ENCODE results near the gene MYRF.

- TF ChIP-seq, protein P1, sequence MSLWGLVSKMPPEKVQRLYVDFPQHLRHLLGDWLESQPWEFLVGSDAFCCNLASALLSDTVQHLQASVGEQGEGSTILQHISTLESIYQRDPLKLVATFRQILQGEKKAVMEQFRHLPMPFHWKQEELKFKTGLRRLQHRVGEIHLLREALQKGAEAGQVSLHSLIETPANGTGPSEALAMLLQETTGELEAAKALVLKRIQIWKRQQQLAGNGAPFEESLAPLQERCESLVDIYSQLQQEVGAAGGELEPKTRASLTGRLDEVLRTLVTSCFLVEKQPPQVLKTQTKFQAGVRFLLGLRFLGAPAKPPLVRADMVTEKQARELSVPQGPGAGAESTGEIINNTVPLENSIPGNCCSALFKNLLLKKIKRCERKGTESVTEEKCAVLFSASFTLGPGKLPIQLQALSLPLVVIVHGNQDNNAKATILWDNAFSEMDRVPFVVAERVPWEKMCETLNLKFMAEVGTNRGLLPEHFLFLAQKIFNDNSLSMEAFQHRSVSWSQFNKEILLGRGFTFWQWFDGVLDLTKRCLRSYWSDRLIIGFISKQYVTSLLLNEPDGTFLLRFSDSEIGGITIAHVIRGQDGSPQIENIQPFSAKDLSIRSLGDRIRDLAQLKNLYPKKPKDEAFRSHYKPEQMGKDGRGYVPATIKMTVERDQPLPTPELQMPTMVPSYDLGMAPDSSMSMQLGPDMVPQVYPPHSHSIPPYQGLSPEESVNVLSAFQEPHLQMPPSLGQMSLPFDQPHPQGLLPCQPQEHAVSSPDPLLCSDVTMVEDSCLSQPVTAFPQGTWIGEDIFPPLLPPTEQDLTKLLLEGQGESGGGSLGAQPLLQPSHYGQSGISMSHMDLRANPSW (CRISPR knock-in tag; IDR thresholded peaks at IDR 0.05), result no peak
- TF ChIP-seq U2AF2 (optimal IDR thresholded peaks at IDR 0.05; ENCODE audit: low read depth, low read length), result no peak
- TF ChIP-seq ILK (tag; IDR thresholded peaks at IDR 0.05; ENCODE audit: borderline replicate concordance, low read depth), result no peak
- no peak for TF ChIP-seq USF2 (CRISPR knock-in tag; IDR thresholded peaks at IDR 0.05)
- TF ChIP-seq KLF1 (tag; IDR thresholded peaks at IDR 0.05), result no peak
- no peak for TF ChIP-seq MAFK (IDR thresholded peaks at IDR 0.05; ENCODE audit: low read length)
- TF ChIP-seq TARDBP (IDR thresholded peaks at IDR 0.05), result no peak
- TF ChIP-seq EZH2 (IDR thresholded peaks at IDR 0.05; ENCODE audit: borderline replicate concordance, low read depth, low read length), result no peak
- no peak for TF ChIP-seq POLR3A (IDR thresholded peaks at IDR 0.05; ENCODE audit: borderline replicate concordance, extremely low read depth, insufficient read depth, insufficient read length)
- TF ChIP-seq PHF21A (IDR thresholded peaks at IDR 0.05; ENCODE audit: borderline replicate concordance, low read depth), result no peak
- TF ChIP-seq, protein P2, sequence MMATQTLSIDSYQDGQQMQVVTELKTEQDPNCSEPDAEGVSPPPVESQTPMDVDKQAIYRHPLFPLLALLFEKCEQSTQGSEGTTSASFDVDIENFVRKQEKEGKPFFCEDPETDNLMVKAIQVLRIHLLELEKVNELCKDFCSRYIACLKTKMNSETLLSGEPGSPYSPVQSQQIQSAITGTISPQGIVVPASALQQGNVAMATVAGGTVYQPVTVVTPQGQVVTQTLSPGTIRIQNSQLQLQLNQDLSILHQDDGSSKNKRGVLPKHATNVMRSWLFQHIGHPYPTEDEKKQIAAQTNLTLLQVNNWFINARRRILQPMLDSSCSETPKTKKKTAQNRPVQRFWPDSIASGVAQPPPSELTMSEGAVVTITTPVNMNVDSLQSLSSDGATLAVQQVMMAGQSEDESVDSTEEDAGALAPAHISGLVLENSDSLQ (IDR thresholded peaks at IDR 0.05), result no peak
- no peak for TF ChIP-seq USF1 (CRISPR knock-in tag; IDR thresholded peaks at IDR 0.05)
- TF ChIP-seq, protein P3, sequence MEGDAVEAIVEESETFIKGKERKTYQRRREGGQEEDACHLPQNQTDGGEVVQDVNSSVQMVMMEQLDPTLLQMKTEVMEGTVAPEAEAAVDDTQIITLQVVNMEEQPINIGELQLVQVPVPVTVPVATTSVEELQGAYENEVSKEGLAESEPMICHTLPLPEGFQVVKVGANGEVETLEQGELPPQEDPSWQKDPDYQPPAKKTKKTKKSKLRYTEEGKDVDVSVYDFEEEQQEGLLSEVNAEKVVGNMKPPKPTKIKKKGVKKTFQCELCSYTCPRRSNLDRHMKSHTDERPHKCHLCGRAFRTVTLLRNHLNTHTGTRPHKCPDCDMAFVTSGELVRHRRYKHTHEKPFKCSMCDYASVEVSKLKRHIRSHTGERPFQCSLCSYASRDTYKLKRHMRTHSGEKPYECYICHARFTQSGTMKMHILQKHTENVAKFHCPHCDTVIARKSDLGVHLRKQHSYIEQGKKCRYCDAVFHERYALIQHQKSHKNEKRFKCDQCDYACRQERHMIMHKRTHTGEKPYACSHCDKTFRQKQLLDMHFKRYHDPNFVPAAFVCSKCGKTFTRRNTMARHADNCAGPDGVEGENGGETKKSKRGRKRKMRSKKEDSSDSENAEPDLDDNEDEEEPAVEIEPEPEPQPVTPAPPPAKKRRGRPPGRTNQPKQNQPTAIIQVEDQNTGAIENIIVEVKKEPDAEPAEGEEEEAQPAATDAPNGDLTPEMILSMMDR (IDR thresholded peaks at IDR 0.05 in 2 of 3, conservative IDR thresholded peaks at IDR 0.05 in 1 of 3; ENCODE audit: insufficient read depth in 2 of 3, low read depth in 1 of 3, low read length in 3 of 3), result no peak
Measured at GRCh38 chr11:61735391-61735790, 17.0 kb upstream of the MYRF start.

Measured in K562 (cell line).